ENCODE results near the gene APBA3.

APBA3 gene

DNA sequence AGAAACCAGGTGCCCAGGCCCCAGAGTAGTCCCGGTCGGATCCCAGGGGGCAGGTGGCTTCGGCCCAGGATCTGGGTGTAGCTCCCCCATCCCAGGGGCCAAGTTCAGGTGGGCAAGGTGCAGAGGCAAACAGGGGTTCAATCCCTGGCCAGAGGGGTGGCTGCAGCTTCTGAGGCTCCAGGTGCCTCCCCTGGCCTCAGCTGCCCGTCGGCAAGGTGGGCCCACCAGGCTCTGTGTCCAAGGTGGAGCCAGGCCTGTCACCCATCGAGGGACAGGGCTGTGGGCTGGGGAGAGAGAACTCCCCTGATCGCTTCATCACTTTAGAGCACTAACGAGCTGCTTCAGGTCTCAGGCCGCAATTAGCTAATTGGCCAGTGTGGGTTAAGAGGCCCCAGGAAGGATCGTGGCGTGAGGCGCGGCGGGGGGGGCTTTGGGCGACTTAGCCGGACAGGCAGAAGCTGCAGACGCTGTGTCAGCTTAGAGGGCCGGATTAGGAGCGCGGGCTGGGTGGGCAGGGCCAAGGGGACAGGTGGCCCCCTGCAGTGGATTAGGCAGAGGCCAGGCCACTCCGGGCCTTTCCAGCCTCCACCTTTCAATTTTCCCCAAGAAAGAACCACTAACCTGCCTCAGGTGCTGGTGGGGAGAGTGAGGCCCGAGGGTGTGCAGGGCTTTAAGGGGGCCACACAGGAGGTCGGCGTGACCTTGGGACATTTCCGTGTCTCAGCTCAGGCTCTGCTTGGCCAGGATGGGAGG is 13.3 kb upstream of the APBA3 start:
- Histone ChIP-seq H3K27ac (ENCODE audit: extremely low read depth, low read depth, low read length) (no peak overlapping the region), H3K9me3 (ENCODE audit: control insufficient read depth, insufficient read depth, low read depth, low read length) (no peaks in the 10 kb centered on the region), H3K4me1 (ENCODE audit: control insufficient read depth, insufficient read depth, low read length) (no peaks in the 10 kb centered on the region), H3K4me3 (ENCODE audit: low read depth, low read length) (no peak overlapping the region), H3K36me3 (ENCODE audit: control insufficient read depth in 2 of 2, insufficient read depth in 1 of 2, low read length in 2 of 2) (no peaks in the 10 kb centered on the region)
- ChIA-PET CTCF (interaction anchor here (0.5 to 1.1 kb wide), 3 partner anchors 15 to 213 kb away, joined by 3 to 4 read pairs (median 3); no protein-coding TSS in a partner anchor), POLR2A (interaction anchor here (0.6 to 1.2 kb wide), 3 partner anchors 10 to 421 kb away, joined by 3 to 5 read pairs (median 3); partner anchors contain the start of gene MRPL54)
- no peak for TF ChIP-seq ZNF2 (tag by site-specific recombination; IDR thresholded peaks at IDR 0.05)
- TF ChIP-seq, protein P1, sequence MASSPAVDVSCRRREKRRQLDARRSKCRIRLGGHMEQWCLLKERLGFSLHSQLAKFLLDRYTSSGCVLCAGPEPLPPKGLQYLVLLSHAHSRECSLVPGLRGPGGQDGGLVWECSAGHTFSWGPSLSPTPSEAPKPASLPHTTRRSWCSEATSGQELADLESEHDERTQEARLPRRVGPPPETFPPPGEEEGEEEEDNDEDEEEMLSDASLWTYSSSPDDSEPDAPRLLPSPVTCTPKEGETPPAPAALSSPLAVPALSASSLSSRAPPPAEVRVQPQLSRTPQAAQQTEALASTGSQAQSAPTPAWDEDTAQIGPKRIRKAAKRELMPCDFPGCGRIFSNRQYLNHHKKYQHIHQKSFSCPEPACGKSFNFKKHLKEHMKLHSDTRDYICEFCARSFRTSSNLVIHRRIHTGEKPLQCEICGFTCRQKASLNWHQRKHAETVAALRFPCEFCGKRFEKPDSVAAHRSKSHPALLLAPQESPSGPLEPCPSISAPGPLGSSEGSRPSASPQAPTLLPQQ (tag by site-specific recombination; IDR thresholded peaks at IDR 0.05) = peak; percentile 89
- no peak for TF ChIP-seq KLF16 (tag by site-specific recombination; IDR thresholded peaks at IDR 0.05)
- TF ChIP-seq ZFP69B (tag by site-specific recombination; IDR thresholded peaks at IDR 0.05) = peak; percentile 79
- no peak for TF ChIP-seq ZNF138 (tag by site-specific recombination; IDR thresholded peaks at IDR 0.05; ENCODE audit: borderline replicate concordance)

DNA sequence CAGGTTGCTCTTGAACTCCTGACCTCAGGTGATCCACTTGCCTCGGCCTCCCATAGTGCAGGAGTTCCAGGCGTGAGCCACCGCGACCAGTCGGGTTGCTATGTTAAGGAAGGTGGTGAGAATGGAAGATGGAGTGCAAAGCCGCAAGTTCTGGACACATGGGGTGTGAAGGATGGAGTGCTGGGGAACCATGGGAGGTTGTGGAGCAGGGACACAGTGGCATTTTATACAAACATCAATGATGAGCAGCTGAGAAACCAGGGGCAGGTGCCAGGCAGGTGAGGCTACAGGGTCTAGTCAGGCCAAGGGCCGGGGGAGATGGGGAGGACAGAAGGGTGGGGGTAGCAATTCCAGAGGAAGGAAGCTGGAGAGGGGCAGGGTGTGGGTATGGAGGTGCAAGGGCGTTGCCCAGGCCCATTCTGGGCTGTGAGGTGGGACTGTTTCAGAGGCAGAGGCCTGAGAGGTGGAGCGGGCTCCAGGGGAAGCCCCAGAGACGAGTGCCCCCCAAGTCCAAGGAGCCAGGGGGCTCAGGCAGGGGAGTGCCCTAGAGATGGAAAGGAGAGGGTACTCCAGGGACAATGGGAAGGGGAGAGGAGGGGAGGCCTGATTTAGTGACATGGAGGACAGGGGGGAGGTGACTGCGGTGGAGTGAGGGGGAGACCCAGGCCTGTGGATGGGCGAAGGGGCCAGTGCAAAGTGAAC is 12.5 kb upstream of the APBA3 start:
- Histone ChIP-seq H3K9me3 (ENCODE audit: control insufficient read depth, insufficient read depth, low read depth, low read length) (no peaks in the 10 kb centered on the region), H3K27ac (ENCODE audit: extremely low read depth, low read depth, low read length) (no peak overlapping the region), H3K4me1 (ENCODE audit: control insufficient read depth, insufficient read depth, low read length) (no peaks in the 10 kb centered on the region), H3K36me3 (ENCODE audit: control insufficient read depth in 2 of 2, insufficient read depth in 1 of 2, low read length in 2 of 2) (no peaks in the 10 kb centered on the region; a peak in 1 of 3 replicates), H3K4me3 (ENCODE audit: low read depth, low read length) (no peak overlapping the region)
- ChIA-PET POLR2A (interaction anchor here (1.1 kb wide), 1 partner anchor 10 kb away, joined by 5 read pairs; no protein-coding TSS in a partner anchor), CTCF (interaction anchor here (1.1 kb wide), 1 partner anchor 214 kb away, joined by 3 read pairs; no protein-coding TSS in a partner anchor)
- TF ChIP-seq HOXD13 (CRISPR knock-in tag; IDR thresholded peaks at IDR 0.05; ENCODE audit: borderline replicate concordance) (no peak), SETDB1 (IDR thresholded peaks at IDR 0.05; ENCODE audit: insufficient read length, low read length) (no peak), HOXC10 (CRISPR knock-in tag; IDR thresholded peaks at IDR 0.05) (no peak), PATZ1 (tag by site-specific recombination; IDR thresholded peaks at IDR 0.05) (0 out of 2 replicates have a peak, but pooled peaks have one; percentile 17), ZNF621 (tag by site-specific recombination; IDR thresholded peaks at IDR 0.05) (no peak), MEIS1 (CRISPR knock-in tag; IDR thresholded peaks at IDR 0.05; ENCODE audit: borderline replicate concordance) (no peak), ZNF830 (tag by site-specific recombination; IDR thresholded peaks at IDR 0.05; ENCODE audit: low read depth) (no peak), ZNF16 (tag by site-specific recombination; IDR thresholded peaks at IDR 0.05; ENCODE audit: low read depth) (peak; percentile 69; the same call in 1 of the 2 replicates), ZNF626 (tag by site-specific recombination; IDR thresholded peaks at IDR 0.05) (no peak), ZNF366 (tag by site-specific recombination; conservative IDR thresholded peaks at IDR 0.05) (no peak), ZXDB (tag by site-specific recombination; IDR thresholded peaks at IDR 0.05) (no peak), ZNF416 (tag by site-specific recombination; IDR thresholded peaks at IDR 0.05) (no peak), ZNF600 (tag by site-specific recombination; IDR thresholded peaks at IDR 0.05) (0 out of 2 replicates have a peak, but pooled peaks have one; percentile 17), ZBTB48 (tag by site-specific recombination; IDR thresholded peaks at IDR 0.05) (no peak)
- TF ChIP-seq, protein P2, sequence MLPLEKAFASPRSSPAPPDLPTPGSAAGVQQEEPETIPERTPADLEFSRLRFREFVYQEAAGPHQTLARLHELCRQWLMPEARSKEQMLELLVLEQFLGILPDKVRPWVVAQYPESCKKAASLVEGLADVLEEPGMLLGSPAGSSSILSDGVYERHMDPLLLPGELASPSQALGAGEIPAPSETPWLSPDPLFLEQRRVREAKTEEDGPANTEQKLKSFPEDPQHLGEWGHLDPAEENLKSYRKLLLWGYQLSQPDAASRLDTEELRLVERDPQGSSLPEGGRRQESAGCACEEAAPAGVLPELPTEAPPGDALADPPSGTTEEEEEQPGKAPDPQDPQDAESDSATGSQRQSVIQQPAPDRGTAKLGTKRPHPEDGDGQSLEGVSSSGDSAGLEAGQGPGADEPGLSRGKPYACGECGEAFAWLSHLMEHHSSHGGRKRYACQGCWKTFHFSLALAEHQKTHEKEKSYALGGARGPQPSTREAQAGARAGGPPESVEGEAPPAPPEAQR (tag by site-specific recombination; IDR thresholded peaks at IDR 0.05) = no peak
- TF ChIP-seq, protein P3, sequence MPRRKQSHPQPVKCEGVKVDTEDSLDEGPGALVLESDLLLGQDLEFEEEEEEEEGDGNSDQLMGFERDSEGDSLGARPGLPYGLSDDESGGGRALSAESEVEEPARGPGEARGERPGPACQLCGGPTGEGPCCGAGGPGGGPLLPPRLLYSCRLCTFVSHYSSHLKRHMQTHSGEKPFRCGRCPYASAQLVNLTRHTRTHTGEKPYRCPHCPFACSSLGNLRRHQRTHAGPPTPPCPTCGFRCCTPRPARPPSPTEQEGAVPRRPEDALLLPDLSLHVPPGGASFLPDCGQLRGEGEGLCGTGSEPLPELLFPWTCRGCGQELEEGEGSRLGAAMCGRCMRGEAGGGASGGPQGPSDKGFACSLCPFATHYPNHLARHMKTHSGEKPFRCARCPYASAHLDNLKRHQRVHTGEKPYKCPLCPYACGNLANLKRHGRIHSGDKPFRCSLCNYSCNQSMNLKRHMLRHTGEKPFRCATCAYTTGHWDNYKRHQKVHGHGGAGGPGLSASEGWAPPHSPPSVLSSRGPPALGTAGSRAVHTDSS (tag by site-specific recombination; IDR thresholded peaks at IDR 0.05) = no peak

Measured in HEK293 (cell line).